GM12878 (cell line): ENCODE measurements around the gene CDKN2B-AS1. TPM values are rescaled to one million over a fixed set of nuclear protein-coding genes. Genes with fewer than 3 reads are reported as not detected.

Experiments used
- ATAC-seq: fragments of 200-7000 bp; cut with Tn5 transposase; 3 replicates; pipeline ENCODE4 v1.9.1; 2020; ENCODE audit warnings: mild to moderate bottlenecking, moderate library complexity
- BruUV-seq: library from RNA; stranded (reverse); fragments of 400-500 nt; replicated peaks from 2 replicates; lab custom pipeline; 2021; lab: Mats Ljungman, UMichigan
- CTCF ChIA-PET: fragments of 300-600 bp; sonication (Branson Sonifier 250); formaldehyde crosslinking; extraction: SDS; loops from one replicate; lab custom pipeline; 2021; ENCODE audit warnings: inconsistent platforms; lab: Yijun Ruan, JAX
- POLR2A ChIA-PET: fragments of 350-600 bp; formaldehyde crosslinking; extraction: SDS; loops from one replicate; lab custom pipeline; 2021; ENCODE audit warnings: inconsistent platforms; lab: Charles Lee
- RAD21 ChIA-PET: fragments of 300-600 bp; sonication (Branson Sonifier 250); formaldehyde crosslinking; loops from one replicate; lab custom pipeline; 2023; ENCODE audit warnings: antibody characterized with exemption; ENCODE audit not compliant: unreplicated experiment; lab: Charles Lee
- SMC1A ChIA-PET: fragments of 300-600 bp; sonication (Branson Sonifier 250); formaldehyde crosslinking; loops from one replicate; lab custom pipeline; 2023; ENCODE audit not compliant: unreplicated experiment, uncharacterized antibody; lab: Charles Lee
- DNase-seq: peaks from one replicate; pipeline ENCODE4 v3.0.0-alpha.2; 2011; ENCODE audit warnings: low read depth, low spot score
- FAIRE-seq: peaks from 3 replicates; lab custom pipeline; 2011; peaks lifted over from hg19 to GRCh38; lab: Jason Lieb, UNC
- H2AFZ ChIP-seq: 2 replicates; pipeline ENCODE4 v1.6.0; 2011; ENCODE audit warnings: low read depth, low read length, control low read depth; ENCODE audit not compliant: control insufficient read depth
- H3K27ac ChIP-seq: 2 replicates; pipeline ENCODE4 v1.5.1; 2011; ENCODE audit warnings: control low read depth; ENCODE audit not compliant: control insufficient read depth, insufficient read depth
- H3K27me3 ChIP-seq, 2 experiments: replicated peaks in 1 of 2; 2 replicates each; pipeline versions ENCODE4 v1.6.0 to v1.6.1; 2011; ENCODE audit warnings: low read length in 1 of 2; ENCODE audit not compliant: control insufficient read depth in 2 of 2, insufficient read depth in 2 of 2
- H3K36me3 ChIP-seq, 2 experiments: 2 replicates each; pipeline ENCODE4 v1.5.1; 2011; ENCODE audit warnings: low read length in 1 of 2; ENCODE audit not compliant: control insufficient read depth in 2 of 2, insufficient read depth in 2 of 2
- H3K4me1 ChIP-seq: 2 replicates; pipeline ENCODE4 v1.6.1; 2011; ENCODE audit warnings: mild to moderate bottlenecking, low read length, moderate library complexity, mixed read lengths; ENCODE audit not compliant: control insufficient read depth, insufficient read depth
- H3K4me2 ChIP-seq: 2 replicates; pipeline ENCODE4 v1.6.0; 2011; ENCODE audit warnings: control low read depth; ENCODE audit not compliant: control insufficient read depth, insufficient read depth
- H3K4me3 ChIP-seq: fragments of 200-600 bp; sonication (generic); 2 replicates; pipeline ENCODE4 v1.5.1; 2016
- H3K79me2 ChIP-seq: 2 replicates; pipeline ENCODE4 v1.6.0; 2011; ENCODE audit warnings: low read length; ENCODE audit not compliant: control insufficient read depth, insufficient read depth
- H3K9ac ChIP-seq: 2 replicates; pipeline ENCODE4 v1.8.0; 2011; ENCODE audit warnings: low read length, control low read depth, mixed read lengths; ENCODE audit not compliant: control insufficient read depth, insufficient read depth
- H3K9me3 ChIP-seq: replicated peaks from 3 replicates; pipeline ENCODE4 v1.5.1; 2011; ENCODE audit warnings: mild to moderate bottlenecking, low read length; ENCODE audit not compliant: control insufficient read depth, insufficient read depth
- H4K20me1 ChIP-seq: 2 replicates; pipeline ENCODE4 v1.6.0; 2011; ENCODE audit not compliant: control insufficient read depth, insufficient read depth
- CBX5 ChIP-seq: sonication (generic); IDR thresholded peaks from 2 replicates; pipeline ENCODE4 v1.6.1; 2016; ENCODE audit warnings: low read depth, moderate library complexity, mild to moderate bottlenecking, inconsistent platforms
- NFYA ChIP-seq: IDR thresholded peaks from 2 replicates; pipeline ENCODE4 v1.6.1; 2011; ENCODE audit warnings: low read depth, mild to moderate bottlenecking, low read length, improper control_type of control experiment, borderline replicate concordance
- POU2F2 ChIP-seq: IDR thresholded peaks from 3 replicates; pipeline ENCODE4 v1.6.1; 2011; ENCODE audit warnings: low read depth, mild to moderate bottlenecking, low read length, borderline replicate concordance
- RELA ChIP-seq: fragments of 450-650 bp; IDR thresholded peaks from 2 replicates; pipeline ENCODE4 v1.8.0; 2014; ENCODE audit warnings: borderline replicate concordance; ENCODE audit not compliant: partially characterized antibody
- ZBTB40 ChIP-seq: fragments of 450-650 bp; IDR thresholded peaks from 2 replicates; pipeline ENCODE4 v1.6.1; 2016; ENCODE audit warnings: mild to moderate bottlenecking, moderate library complexity, borderline replicate concordance
- WGBS: methylation state at CpG from one replicate; pipeline ENCODE4 v1.1.6; 2016; ENCODE audit warnings: low lambda C conversion rate; ENCODE audit not compliant: insufficient replicate concordance, insufficient coverage; ENCODE audit errors: missing lambda C conversion rate; 5-methylcytosine and 5-hydroxymethylcytosine counted together
- in situ Hi-C: fragments of 300-500 bp; cut with MboI; formaldehyde crosslinking; loops from 9 replicates; pipeline ENCODE4 v1.14.3; 2018; ENCODE audit warnings: mixed read lengths
- intact Hi-C: fragments of 100-400 bp; cut with micrococcal nuclease; formaldehyde crosslinking; loops from one replicate; pipeline ENCODE4 v1.14.2; 2022; ENCODE audit not compliant: unreplicated experiment
- polyA plus RNA-seq, 11 experiments: library from polyadenylated mRNA; depleted of rRNA in 4 of 11; unstranded in 6 of 11; stranded (reverse) in 5 of 11; fragments of >200 nt; fragmentation: Nextera tagmentation in 4 of 11; fragmentation: Illumina TruSeq in 1 of 11; extraction: Ambion mirVana in 4 of 11; extraction: Trizol in 1 of 11; gene quantifications; 1 replicate in 1 of 11; 2 replicates in 10 of 11; pipeline versions ENCODE4 v1.2.1 to v1.2.3, GENCODE V29; 2011 to 2016; ENCODE audit warnings: inconsistent platforms in 2 of 11, missing spikeins in 2 of 11, low read depth in 1 of 11
- total RNA-seq, 4 experiments: library from RNA; depleted of rRNA in 3 of 4; stranded (reverse); fragments of >200 nt in 3 of 4; fragmentation: Illumina TruSeq in 1 of 4; extraction: Trizol in 1 of 4; gene quantifications; 2 replicates each; pipeline versions ENCODE4 v1.2.1 to v1.2.3, GENCODE V29; 2013 to 2021
- TF ChIP-seq, protein P1 (sequence below): IDR thresholded peaks from 2 replicates; pipeline ENCODE4 v1.6.1; 2012; ENCODE audit warnings: mild to moderate bottlenecking, low read depth, low read length

CDKN2B-AS1 gene
- total and polyA plus RNA-seq, 10 of the 15 experiments (the other 5 are each of a cell fraction or from before 2014, with no cell fraction given), result 0.22 to 2.2 (median 1.0) TPM; not detected in 1

- Histone ChIP-seq H3K27me3 (no peaks in the 10 kb centered on the region; a peak in 1 of 4 replicates), H3K27ac (no peak overlapping the region), H3K9ac (no peak overlapping the region), H3K79me2 (no peaks in the 10 kb centered on the region), H4K20me1 (no peaks in the 10 kb centered on the region), H3K4me1 (no peaks in the 10 kb centered on the region), H3K4me2 (no peak overlapping the region), H3K9me3 (no peaks in the 10 kb centered on the region), H3K36me3 (no peaks in the 10 kb centered on the region), H2AFZ (no peak overlapping the region), H3K4me3 (no peak overlapping the region)
- TF ChIP-seq ZBTB40 (no peak), RELA (no peak), NFYA (no peak), POU2F2 (no peak), CBX5 (no peak)
- TF ChIP-seq, protein P1, sequence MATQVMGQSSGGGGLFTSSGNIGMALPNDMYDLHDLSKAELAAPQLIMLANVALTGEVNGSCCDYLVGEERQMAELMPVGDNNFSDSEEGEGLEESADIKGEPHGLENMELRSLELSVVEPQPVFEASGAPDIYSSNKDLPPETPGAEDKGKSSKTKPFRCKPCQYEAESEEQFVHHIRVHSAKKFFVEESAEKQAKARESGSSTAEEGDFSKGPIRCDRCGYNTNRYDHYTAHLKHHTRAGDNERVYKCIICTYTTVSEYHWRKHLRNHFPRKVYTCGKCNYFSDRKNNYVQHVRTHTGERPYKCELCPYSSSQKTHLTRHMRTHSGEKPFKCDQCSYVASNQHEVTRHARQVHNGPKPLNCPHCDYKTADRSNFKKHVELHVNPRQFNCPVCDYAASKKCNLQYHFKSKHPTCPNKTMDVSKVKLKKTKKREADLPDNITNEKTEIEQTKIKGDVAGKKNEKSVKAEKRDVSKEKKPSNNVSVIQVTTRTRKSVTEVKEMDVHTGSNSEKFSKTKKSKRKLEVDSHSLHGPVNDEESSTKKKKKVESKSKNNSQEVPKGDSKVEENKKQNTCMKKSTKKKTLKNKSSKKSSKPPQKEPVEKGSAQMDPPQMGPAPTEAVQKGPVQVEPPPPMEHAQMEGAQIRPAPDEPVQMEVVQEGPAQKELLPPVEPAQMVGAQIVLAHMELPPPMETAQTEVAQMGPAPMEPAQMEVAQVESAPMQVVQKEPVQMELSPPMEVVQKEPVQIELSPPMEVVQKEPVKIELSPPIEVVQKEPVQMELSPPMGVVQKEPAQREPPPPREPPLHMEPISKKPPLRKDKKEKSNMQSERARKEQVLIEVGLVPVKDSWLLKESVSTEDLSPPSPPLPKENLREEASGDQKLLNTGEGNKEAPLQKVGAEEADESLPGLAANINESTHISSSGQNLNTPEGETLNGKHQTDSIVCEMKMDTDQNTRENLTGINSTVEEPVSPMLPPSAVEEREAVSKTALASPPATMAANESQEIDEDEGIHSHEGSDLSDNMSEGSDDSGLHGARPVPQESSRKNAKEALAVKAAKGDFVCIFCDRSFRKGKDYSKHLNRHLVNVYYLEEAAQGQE, result no peak
- RAD21 ChIA-PET, result interaction anchor here (0.9 to 6.9 kb wide), 2 partner anchors 63 to 229 kb away, joined by 3 to 59 read pairs; no protein-coding TSS in a partner anchor
- in situ Hi-C loops, result no loop called here
- POLR2A ChIA-PET, result interaction anchor here (0.6 kb wide), 1 partner anchor 15 kb away, joined by 3 read pairs; no protein-coding TSS in a partner anchor
- BruUV-seq, result no TSS peak
- no peak for DNase-seq
- intact Hi-C loops, result no loop called here
- CTCF ChIA-PET, result interaction anchor here (1.2 to 9.7 kb wide), 5 partner anchors 11 to 411 kb away, joined by 4 to 182 read pairs (median 4); partner anchors contain the start of gene CDKN2B
- no peak for ATAC-seq
- no peak for FAIRE-seq
- SMC1A ChIA-PET, result interaction anchor here (0.9 to 1.1 kb wide), 2 partner anchors 9 to 11 kb away, joined by 3 read pairs; no protein-coding TSS in a partner anchor
- 100% methylated on average over 1 of the region's 1 CpG for WGBS
Measured at GRCh38 chr9:22041344-22041743, 46.8 kb downstream of the CDKN2B-AS1 start.
